HepG2 (cell line): ENCODE measurements around the gene HES6. TPM values are rescaled to one million over a fixed set of nuclear protein-coding genes. Genes with fewer than 3 reads are reported as not detected.

Experiments used
- ATAC-seq: fragments of 200-7000 bp; cut with Tn5 transposase; 3 replicates; pipeline ENCODE4 v1.9.1; 2020; ENCODE audit warnings: mild to moderate bottlenecking, moderate library complexity
- BruUV-seq: library from RNA; stranded (reverse); fragments of 400-500 nt; replicated peaks from 2 replicates; lab custom pipeline; 2021; lab: Mats Ljungman, UMichigan
- CTCF ChIA-PET: fragments of 300-600 bp; formaldehyde crosslinking; extraction: SDS; loops from one replicate; lab custom pipeline; 2021; ENCODE audit warnings: low total read pairs, inconsistent platforms, low intra/inter-chr PET ratio; lab: Yijun Ruan, JAX
- POLR2A ChIA-PET: fragments of 350-600 bp; sonication (Branson Sonifier 250); formaldehyde crosslinking; loops from one replicate; lab custom pipeline; 2020; ENCODE audit warnings: antibody characterized with exemption, inconsistent platforms; lab: Yijun Ruan, JAX
- DNase-seq: peaks from one replicate; pipeline ENCODE4 v3.0.0-alpha.2; 2015; ENCODE audit warnings: low spot score
- FAIRE-seq: peaks from 3 replicates; lab custom pipeline; 2011; peaks lifted over from hg19 to GRCh38; lab: Jason Lieb, UNC
- H2AFZ ChIP-seq: one replicate; pipeline ENCODE4 v1.6.1; 2011; ENCODE audit warnings: low read length, inconsistent platforms
- H3K27ac ChIP-seq: fragments of 300-600 bp; 3 replicates; pipeline ENCODE4 v1.8.0; 2011; ENCODE audit warnings: mixed run types, mild to moderate bottlenecking, mixed read lengths, low read length, inconsistent platforms; ENCODE audit not compliant: insufficient read depth; ENCODE audit errors: extremely low read length
- H3K27me3 ChIP-seq, 2 experiments: fragments of 200-600 bp in 1 of 2; 2 replicates in 1 of 2; 3 replicates in 1 of 2; pipeline versions ENCODE4 v1.6.0 to v1.8.0; 2011; ENCODE audit warnings: low read length in 2 of 2, mild to moderate bottlenecking in 2 of 2, moderate library complexity in 2 of 2, inconsistent platforms in 1 of 2; ENCODE audit not compliant: insufficient read depth in 2 of 2, control insufficient read depth in 1 of 2
- H3K36me3 ChIP-seq, 2 experiments: fragments of 200-600 bp in 1 of 2; replicated peaks in 1 of 2; 2 replicates in 1 of 2; 3 replicates in 1 of 2; pipeline versions ENCODE4 v1.5.1 to v1.8.0; 2011; ENCODE audit warnings: low read length in 2 of 2, inconsistent platforms in 1 of 2; ENCODE audit not compliant: insufficient read depth in 2 of 2, control insufficient read depth in 1 of 2
- H3K4me1 ChIP-seq: 2 replicates; pipeline ENCODE4 v1.5.1; 2012; ENCODE audit warnings: low read length, inconsistent platforms; ENCODE audit not compliant: insufficient read depth
- H3K4me2 ChIP-seq: 2 replicates; pipeline ENCODE4 v1.6.0; 2011; ENCODE audit warnings: low read depth, low read length, inconsistent platforms
- H3K4me3 ChIP-seq, 3 experiments: fragments of 200-600 bp in 1 of 3; sonication (generic), shearing (Covaris generic) in 1 of 3; replicated peaks in 1 of 3; 2 replicates each; pipeline ENCODE4 v1.5.1; 2011 to 2016; ENCODE audit warnings: low read length in 3 of 3, inconsistent platforms in 2 of 3, low read depth in 2 of 3, mild to moderate bottlenecking in 2 of 3, control low read depth in 1 of 3, mixed read lengths in 1 of 3; ENCODE audit not compliant: insufficient read depth in 1 of 3
- H3K79me2 ChIP-seq: one replicate; pipeline ENCODE4 v1.6.1; 2011; ENCODE audit warnings: low read length, inconsistent platforms; ENCODE audit not compliant: insufficient read depth
- H3K9ac ChIP-seq: 2 replicates; pipeline ENCODE4 v1.6.0; 2011; ENCODE audit warnings: mild to moderate bottlenecking, low read depth, low read length, inconsistent platforms; ENCODE audit not compliant: insufficient read depth
- H3K9me3 ChIP-seq: 2 replicates; pipeline ENCODE4 v1.5.1; 2012; ENCODE audit warnings: mild to moderate bottlenecking, low read length
- H4K20me1 ChIP-seq: 2 replicates; pipeline ENCODE4 v1.6.0; 2011; ENCODE audit warnings: inconsistent platforms, mild to moderate bottlenecking, low read length, moderate library complexity; ENCODE audit not compliant: insufficient read depth
- AGO2 ChIP-seq: fragments of 200-400 bp; formaldehyde crosslinking; optimal IDR thresholded peaks from 2 replicates; pipeline ENCODE3; 2017; ENCODE audit warnings: mild to moderate bottlenecking, low read depth, low read length, moderate library complexity
- EEA1 ChIP-seq: sonication (generic); formaldehyde crosslinking; IDR thresholded peaks from 2 replicates; pipeline ENCODE4 v1.5.1; 2020; ENCODE audit warnings: mild to moderate bottlenecking, missing genetic modification reagents, borderline replicate concordance
- ETV6 ChIP-seq: sonication (generic); formaldehyde crosslinking; conservative IDR thresholded peaks from 2 replicates; pipeline ENCODE4 v1.4.0; 2020; ENCODE audit warnings: missing genetic modification reagents
- FLYWCH1 ChIP-seq: sonication (generic); formaldehyde crosslinking; IDR thresholded peaks from 2 replicates; pipeline ENCODE4 v1.8.1; 2023; ENCODE audit warnings: mild to moderate bottlenecking, missing genetic modification reagents
- HNRNPL ChIP-seq: fragments of 200-400 bp; formaldehyde crosslinking; IDR thresholded peaks from 2 replicates; pipeline ENCODE4 v1.6.1; 2017; ENCODE audit warnings: mild to moderate bottlenecking, low read depth, low read length
- NFRKB ChIP-seq: fragments of 450-650 bp; IDR thresholded peaks from 2 replicates; pipeline ENCODE4 v1.6.1; 2017
- NKX3-1 ChIP-seq: sonication (generic); formaldehyde crosslinking; IDR thresholded peaks from 2 replicates; pipeline ENCODE4 v1.5.0; 2020; ENCODE audit warnings: missing genetic modification reagents
- POLR2A ChIP-seq, 2 experiments: IDR thresholded peaks; 2 replicates each; pipeline ENCODE4 v1.6.1; 2011; ENCODE audit warnings: low read depth in 2 of 2, low read length in 2 of 2, mild to moderate bottlenecking in 1 of 2, moderate library complexity in 1 of 2; ENCODE audit not compliant: insufficient read depth in 1 of 2
- RXRA ChIP-seq: sonication (generic); formaldehyde crosslinking; IDR thresholded peaks from 2 replicates; pipeline ENCODE4 v1.5.1; 2020; ENCODE audit warnings: missing genetic modification reagents
- ZFX ChIP-seq: sonication (generic); formaldehyde crosslinking; IDR thresholded peaks from 2 replicates; pipeline ENCODE4 v1.4.0; 2020; ENCODE audit warnings: mild to moderate bottlenecking, low read depth, missing genetic modification reagents, moderate library complexity
- ZNF496 ChIP-seq: sonication (generic); formaldehyde crosslinking; IDR thresholded peaks from 2 replicates; pipeline ENCODE4 v1.8.1; 2023; ENCODE audit warnings: mild to moderate bottlenecking, moderate library complexity, missing genetic modification reagents; ENCODE audit not compliant: insufficient replicate concordance
- ZNF761 ChIP-seq: sonication (generic); formaldehyde crosslinking; conservative IDR thresholded peaks from 2 replicates; pipeline ENCODE4 v1.4.0; 2020; ENCODE audit warnings: mild to moderate bottlenecking, missing genetic modification reagents
- WGBS: methylation state at CpG from one replicate; pipeline ENCODE4 v1.1.6; 2017; ENCODE audit warnings: low lambda C conversion rate; 5-methylcytosine and 5-hydroxymethylcytosine counted together
- in situ Hi-C: cut with HindIII; loops from 2 replicates; pipeline ENCODE4 v1.10.0; 2017; ENCODE audit warnings: low pct_unique_long_range_greater_than_20kb; ENCODE audit not compliant: extremely low pct_ligation_motif_present
- intact Hi-C: fragments of 100-400 bp; cut with micrococcal nuclease; formaldehyde crosslinking; loops from one replicate; pipeline ENCODE4 v1.10.0; 2022; ENCODE audit not compliant: unreplicated experiment
- polyA plus RNA-seq, 8 experiments: library from polyadenylated mRNA; depleted of rRNA in 3 of 8; stranded (reverse) in 7 of 8; unstranded in 1 of 8; fragments of >200 nt; fragmentation: Illumina TruSeq in 4 of 8; extraction: Trizol in 4 of 8; gene quantifications; 2 replicates each; pipeline versions ENCODE4 v1.2.1 to v1.2.3, GENCODE V29; 2011 to 2016; ENCODE audit warnings: low read depth in 4 of 8, missing spikeins in 1 of 8, mixed read lengths in 1 of 8; ENCODE audit not compliant: insufficient read depth in 1 of 8
- total RNA-seq, 5 experiments: library from RNA; depleted of rRNA; stranded (reverse); fragments of >200 nt; fragmentation: Illumina TruSeq; extraction: Trizol; gene quantifications; 2 replicates each; pipeline ENCODE4 v1.2.3, GENCODE V29; 2016; ENCODE audit warnings: low read depth in 1 of 5
- TF ChIP-seq, protein P1 (sequence below): sonication (generic); formaldehyde crosslinking; IDR thresholded peaks from 2 replicates; pipeline ENCODE4 v1.5.0; 2020; ENCODE audit warnings: missing genetic modification reagents, mild to moderate bottlenecking, borderline replicate concordance

The HES6 gene
- total and polyA plus RNA-seq, 2 of the 13 experiments (the other 11 are each of a cell fraction or from before 2014, with no cell fraction given): 19.5 to 82.8 TPM

DNA sequence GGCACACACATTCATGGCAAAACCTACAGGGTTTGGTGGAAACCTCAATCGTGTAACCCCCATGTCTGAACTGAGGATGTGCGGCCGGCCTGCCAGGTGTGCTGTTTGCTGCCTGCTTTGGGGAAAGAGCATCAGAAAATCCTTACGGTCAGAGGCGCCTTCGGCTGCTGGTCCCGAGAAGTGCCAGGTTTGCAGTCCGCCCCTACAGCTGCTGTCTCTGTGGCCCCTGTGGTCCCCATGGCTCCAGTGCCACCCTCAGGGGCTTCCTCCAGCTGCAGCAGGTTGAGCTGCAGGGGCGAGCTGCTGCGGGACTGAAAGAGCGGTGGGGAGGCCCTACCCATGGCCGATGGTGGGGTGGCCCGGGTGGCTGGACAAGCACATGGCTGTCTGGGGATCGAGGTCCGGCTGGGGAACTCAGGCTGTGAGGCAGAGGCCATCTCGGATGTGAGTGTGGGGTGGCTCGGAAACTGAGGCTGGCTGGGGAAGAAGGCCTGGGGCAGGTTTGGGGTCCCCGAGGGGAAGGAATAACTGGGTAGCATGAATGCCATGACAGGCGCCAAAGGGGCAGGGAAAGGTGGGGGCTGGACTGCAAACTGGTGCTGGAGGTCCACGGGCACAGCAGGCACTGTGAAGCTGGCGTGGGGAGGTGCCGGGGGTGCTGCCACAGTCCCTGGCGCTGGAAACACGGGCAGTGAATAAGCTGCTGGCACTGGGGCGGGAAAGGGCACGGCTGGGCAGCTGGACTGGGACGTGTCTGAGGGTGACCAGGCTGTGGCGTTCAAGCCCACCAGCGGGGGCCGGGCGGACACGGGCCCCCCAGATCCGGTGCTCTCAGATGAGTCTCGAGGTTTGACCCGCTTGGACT, 13.2 kb upstream of the HES6 start:
- 98% methylated on average over 35 of the region's 35 CpGs for WGBS
- H3K27ac ChIP-seq: no peak overlapping the region
- FAIRE-seq: no peak
- H2AFZ ChIP-seq: no peak overlapping the region
- intact Hi-C loops: no loop called here
- no peak overlapping the region for H3K4me2 ChIP-seq
- peaks cover 5% of the 10 kb centered on the region for H3K4me1 ChIP-seq
- ChIA-PET CTCF (no interaction called here), POLR2A (no interaction called here)
- no peaks in the 10 kb centered on the region for H3K79me2 ChIP-seq
- no peak for ATAC-seq
- TF ChIP-seq RXRA: no peak
- no peak for TF ChIP-seq ETV6 (CRISPR knock-in tag)
- TF ChIP-seq HNRNPL: 0 out of 2 replicates have a peak, but pooled peaks have one; percentile 25
- TF ChIP-seq FLYWCH1: no peak
- no peak for TF ChIP-seq ZNF496 (CRISPR knock-in tag)
- TF ChIP-seq NKX3-1 (CRISPR knock-in tag): no peak
- no peak for TF ChIP-seq ZFX
- TF ChIP-seq POLR2A (IDR thresholded peaks at IDR 0.05; ENCODE audit: insufficient read depth in 1 of 2, low read depth in 2 of 2, low read length in 2 of 2): 0 out of 4 replicates have a peak, but pooled peaks of 1 of the 2 experiments have one; percentile 14
- TF ChIP-seq AGO2: peak; percentile 78
- TF ChIP-seq EEA1 (CRISPR knock-in tag): no peak
- no peak for TF ChIP-seq ZNF761 (CRISPR knock-in tag)
- no peak for TF ChIP-seq NFRKB
- TF ChIP-seq, protein P1, sequence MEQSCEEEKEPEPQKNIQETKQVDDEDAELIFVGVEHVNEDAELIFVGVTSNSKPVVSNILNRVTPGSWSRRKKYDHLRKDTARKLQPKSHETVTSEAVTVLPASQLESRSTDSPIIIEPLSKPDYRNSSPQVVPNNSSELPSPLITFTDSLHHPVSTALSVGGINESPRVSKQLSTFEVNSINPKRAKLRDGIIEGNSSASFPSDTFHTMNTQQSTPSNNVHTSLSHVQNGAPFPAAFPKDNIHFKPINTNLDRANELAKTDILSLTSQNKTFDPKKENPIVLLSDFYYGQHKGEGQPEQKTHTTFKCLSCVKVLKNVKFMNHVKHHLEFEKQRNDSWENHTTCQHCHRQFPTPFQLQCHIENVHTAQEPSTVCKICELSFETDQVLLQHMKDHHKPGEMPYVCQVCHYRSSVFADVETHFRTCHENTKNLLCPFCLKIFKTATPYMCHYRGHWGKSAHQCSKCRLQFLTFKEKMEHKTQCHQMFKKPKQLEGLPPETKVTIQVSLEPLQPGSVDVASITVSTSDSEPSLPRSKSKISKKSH (CRISPR knock-in tag): 0 out of 2 replicates have a peak, but pooled peaks have one; percentile 28
- H3K27me3 ChIP-seq: no peaks in the 10 kb centered on the region
- H4K20me1 ChIP-seq: no peaks in the 10 kb centered on the region
- no TSS peak for BruUV-seq
- DNase-seq: no peak
- no peaks in the 10 kb centered on the region for H3K9me3 ChIP-seq
- no peak overlapping the region for H3K9ac ChIP-seq
- no peak overlapping the region for H3K4me3 ChIP-seq
- H3K36me3 ChIP-seq: peaks cover 43 to 69% of the 10 kb centered on the region in 2 experiments
- in situ Hi-C loops: no loop called here
